HG02588 (cell line): Measurements from ENCODE around the gene TNFRSF13B.
"Not testable (repeated sequence)": the region's sequence is repeated elsewhere in the genome, so short reads cannot be mapped to it uniquely, and the experiment has no call there.

Experiments used
- ATAC-seq: cut with Tn5 transposase; IDR thresholded peaks from one replicate; pipeline ENCODE4 v1.9.1; 2021; ENCODE audit warnings: mild to moderate bottlenecking, moderate library complexity; ENCODE audit not compliant: unreplicated experiment

Gene TNFRSF13B

GRCh38 chr17:16927641-16928321 is 44.1 kb downstream of the TNFRSF13B start:
- ATAC-seq: no peak

GRCh38 chr17:16926571-16927451 is 45.1 kb downstream of the TNFRSF13B start:
- ATAC-seq: no peak

GRCh38 chr17:16926061-16926511 is 45.8 kb downstream of the TNFRSF13B start:
- no peak for ATAC-seq

DNA sequence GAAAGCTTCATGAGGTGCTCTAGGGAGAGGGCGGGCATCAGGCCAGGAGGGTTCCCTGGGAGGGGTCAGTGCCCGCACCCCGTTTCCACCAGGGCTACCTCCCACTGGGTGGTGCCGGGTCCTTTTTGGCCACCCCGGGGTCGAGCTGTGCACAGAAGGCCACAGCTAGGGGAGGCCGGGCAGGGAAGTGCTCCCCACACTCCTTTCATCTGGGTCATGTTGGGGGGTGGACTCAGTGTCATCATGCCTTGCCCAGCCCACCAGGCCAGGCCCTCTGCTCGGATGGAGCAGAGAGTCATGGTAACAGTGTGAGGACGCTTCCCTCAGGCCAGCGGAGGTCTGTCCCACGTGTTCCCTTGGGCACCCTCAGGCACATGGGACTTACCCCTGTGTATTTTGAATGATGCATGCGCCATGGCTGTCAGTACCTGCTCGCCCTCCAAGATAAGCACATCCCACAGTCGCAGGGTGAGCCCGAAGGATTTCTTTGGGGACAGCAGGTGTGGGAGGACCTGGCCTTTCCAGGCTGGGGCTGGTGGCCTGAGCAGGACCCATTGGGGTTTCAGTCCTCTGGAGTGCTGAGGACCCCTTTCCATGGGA is 46.4 kb downstream of the TNFRSF13B start:
- no peak for ATAC-seq

DNA sequence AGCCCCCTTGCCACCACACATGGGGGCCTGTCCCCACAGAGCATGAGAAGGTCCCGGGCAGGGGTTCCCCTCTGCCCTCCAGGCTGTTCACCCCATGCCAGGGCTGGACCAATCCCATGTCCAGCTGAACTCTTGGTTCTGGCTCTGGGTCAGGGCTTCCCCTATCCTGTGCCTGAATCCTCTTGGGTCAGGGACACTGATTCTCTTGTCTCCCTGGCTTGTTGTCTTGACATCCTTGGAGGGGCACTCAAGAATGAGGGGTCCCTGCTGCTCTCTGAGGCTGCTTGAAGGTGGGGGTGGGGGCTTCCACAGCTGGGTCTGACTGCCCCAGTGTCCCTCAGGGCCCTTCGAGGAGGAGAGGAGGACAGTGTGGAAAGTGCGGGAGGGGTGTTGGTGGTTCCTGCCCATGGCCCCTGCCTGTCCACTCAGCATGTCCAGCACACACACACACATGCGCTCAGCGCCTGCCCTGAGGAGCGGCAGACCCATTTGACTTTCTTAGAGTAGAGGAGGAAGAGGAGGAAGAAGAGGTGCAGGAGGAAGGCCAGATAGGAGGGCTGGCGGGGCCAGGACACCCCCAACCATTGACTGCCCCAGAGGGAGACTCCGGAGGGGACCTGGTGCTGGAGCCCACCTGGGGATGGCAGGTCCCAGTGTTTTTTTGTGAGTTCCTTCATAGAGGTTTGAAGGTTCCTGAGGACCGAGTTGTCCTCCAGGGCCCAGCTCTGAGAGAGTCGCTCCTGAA is 47.0 kb downstream of the TNFRSF13B start:
- ATAC-seq: no peak

DNA sequence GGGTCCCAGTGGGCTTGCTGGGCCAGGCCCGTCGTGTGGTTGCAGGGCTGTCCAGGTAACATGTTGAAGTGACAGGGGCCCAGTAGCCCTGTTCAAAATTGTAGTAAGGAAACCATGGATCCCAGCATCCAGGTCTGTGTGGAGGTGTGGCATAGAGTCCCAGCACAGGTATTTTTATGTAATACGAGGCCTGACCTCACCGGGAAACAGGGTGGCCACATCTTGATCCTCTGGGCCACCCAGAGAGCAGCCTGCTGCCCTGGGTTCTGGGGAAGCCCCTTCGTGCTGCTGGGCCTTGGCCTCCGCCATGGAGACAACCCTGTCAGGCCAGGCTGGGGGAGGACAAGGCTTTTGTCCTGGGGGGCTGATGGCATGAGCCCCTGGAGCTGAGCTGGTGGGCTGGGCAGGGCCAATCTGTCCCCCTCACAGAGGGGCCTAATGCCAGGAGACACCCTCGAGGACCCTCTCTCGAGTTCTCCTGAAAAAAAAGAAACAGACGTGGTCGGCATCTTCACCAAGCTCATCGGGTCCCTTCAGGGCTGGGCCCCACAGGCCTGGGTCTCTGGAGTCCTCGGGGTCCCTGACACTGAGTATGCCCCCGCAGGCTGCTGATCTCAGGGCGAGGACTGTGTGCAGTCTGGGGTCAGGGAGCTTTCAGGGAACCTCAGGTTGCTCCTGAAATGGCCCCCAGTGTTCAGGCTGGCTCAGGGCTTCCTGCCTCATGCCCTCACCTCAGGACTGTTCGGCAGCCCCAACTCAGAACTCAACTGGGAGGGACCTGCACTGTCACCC is 47.8 kb downstream of the TNFRSF13B start:
- no peak for ATAC-seq

DNA sequence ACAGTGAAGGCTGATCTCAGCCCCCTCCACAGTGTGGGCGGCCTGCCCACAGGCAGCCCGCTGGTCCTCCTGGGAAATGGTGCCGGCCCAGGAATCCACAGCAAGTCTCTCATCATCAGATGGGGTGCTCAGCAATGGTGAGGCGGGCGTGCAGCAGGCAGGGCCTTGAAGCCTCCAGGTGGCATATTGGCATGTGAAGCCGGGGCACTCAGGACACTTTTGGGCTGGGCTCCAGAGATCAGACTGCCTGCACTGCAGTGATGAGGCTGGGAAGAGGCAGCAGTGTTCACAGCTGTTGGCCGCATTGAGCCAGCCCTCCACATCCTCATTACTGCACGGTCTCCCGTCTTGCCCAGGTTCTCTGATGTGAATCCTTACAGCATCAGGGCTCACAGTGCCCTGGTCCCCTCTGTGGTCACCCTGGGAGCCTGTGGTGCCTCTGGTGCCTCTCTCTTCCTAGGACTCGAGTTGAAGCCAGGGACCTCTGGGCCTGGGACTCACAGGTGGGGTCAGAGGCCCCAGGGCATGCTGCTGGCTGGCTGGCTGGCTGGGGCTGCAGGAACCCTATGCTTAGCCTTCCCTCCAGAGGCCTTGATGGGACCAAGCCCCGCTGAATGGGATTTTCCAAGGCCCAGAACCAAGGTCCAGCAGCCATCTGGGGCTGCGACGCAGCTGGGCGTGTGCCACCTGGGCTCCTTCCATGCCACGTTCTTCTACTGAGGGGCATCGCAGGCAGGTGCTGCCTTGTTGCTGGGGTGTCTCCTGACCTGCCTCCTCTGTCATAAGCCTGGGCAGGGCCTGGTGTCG is 48.6 kb downstream of the TNFRSF13B start:
- ATAC-seq: no peak

DNA sequence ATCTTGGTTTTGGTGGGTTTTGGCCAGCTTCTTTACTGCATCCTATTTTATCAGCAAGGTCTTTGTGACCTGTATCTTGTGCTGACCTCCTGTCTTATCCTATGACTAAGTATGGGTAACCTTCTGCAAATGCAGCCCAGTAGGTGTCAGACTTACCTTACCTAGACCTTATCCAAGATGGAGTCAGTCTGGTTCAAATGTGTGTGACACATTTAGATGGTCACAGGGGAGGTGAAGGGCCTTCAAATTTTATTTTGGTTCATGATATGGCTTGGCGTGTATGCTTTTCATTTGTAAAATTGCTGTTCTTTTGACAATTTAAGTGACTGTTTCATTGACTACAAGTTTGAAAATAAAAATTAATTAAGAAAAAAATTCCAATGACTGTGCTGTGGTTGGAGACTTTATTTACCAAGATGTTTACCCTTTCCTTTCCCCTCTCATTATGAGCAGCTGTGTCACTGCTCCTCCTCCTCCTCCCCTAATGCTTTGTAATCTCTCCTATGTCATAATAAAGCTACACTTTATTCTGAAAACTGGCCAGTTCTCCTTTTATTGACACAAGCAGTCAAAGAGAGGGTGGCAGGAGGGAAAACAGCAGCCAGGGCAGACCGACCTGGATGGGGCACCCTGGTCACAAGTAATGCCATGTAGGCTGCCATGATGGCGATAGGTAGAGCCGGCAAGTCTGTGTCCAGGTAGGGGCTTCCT is 49.4 kb downstream of the TNFRSF13B start:
- ATAC-seq: no peak

GRCh38 chr17:16921451-16921850 is 50.5 kb downstream of the TNFRSF13B start:
- not testable (repeated sequence) for ATAC-seq

DNA sequence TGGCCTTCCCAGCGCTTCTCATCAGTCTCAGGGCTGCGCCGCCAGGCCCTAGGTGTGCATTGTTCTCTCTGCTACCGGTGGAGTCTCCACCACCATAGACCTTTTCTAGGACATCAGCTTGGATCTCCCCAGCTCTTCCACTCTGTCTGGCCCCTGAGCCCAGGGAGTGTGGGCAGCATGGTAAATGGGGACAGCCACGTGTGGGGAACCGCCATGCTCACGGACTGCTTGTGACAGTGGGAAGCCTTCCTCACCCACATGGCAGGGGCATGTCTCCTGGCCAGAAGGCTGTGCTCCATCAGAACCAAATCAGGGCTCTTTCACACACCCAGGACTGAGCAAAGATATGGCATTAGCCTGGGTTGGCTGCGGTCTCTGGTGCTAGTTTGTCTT is 51.3 kb downstream of the TNFRSF13B start:
- no peak for ATAC-seq

- ATAC-seq: no peak
These were observed 52.0 kb downstream of the TNFRSF13B start for GRCh38 chr17:16919663-16920627.

GRCh38 chr17:16918443-16918842 is 53.5 kb downstream of the TNFRSF13B start:
- ATAC-seq: no peak

DNA sequence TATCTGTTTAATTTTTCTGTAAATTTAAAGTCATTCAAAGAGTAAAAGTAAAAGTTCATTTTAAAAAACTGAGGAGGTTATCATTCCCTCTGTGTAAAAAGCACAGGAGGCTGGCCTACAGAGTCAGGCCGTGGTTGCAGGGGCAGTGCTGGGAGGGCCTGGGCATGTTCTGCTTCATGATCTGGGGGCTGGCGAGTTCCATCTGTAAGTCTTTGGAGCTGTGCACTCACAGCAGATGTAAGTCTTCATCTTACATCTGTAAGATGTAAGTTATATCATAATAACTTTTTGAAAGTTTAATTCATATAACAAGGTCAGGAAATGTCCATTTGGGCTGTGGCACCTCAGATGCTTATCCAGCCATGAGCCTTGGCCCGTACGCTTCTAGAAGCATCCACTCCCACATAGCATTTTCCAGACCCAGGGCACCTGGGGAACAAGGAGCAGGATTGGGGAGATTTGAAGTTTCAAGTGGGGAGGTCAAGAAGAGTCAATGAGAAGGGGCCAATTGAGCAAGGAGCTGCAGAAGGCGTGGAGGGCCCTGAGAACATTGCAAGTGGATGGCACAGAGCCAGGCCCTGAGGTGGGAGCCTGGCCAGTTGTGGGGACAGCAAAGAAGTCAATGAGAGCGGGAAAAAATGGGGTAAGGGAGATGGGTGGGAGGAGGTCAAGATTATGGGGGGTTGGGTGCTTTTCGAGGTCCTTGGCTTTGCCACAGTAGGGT is 54.1 kb downstream of the TNFRSF13B start:
- ATAC-seq: no peak

GRCh38 chr17:16916557-16916920 is 55.4 kb downstream of the TNFRSF13B start:
- ATAC-seq: no peak

DNA sequence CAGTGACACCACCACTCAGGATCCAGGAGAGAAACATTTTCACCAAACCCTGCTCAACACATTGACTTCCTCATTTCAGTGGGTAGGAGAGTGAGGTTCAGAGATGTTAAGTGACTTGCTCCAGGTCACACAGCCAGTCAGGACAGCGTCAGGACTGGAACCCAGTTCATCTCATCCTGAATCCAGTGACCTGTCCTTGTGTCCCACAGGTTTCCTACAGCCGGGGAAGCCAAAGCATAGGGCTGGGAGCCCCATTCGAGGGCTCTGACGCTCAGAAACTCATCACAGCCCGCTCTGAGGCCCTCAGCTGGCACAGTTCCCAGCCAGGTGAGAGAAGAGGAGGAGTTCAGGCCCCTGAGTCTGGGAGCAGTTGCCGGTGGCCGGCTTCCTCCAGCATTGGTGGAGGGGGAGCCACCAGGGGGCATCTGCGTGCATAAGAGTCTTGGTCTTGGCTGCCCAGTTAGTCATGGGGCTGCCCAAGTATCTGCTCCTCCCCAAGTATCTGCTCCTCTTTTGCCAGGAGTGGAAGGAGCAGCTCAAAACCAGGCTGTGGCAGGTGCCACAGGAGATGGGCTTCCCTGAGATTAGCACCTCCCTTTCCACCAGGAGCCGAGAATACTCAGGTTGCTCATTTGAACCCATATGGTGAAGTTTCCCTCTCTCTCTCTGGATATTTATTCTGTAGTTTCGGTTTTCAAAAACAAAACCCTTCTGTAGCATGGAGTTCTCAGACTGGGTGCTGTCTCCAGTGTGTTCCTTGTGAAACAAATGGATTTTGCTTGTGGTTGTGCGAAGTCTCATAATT is 56.0 kb downstream of the TNFRSF13B start:
- peak; percentile 64 for ATAC-seq

DNA sequence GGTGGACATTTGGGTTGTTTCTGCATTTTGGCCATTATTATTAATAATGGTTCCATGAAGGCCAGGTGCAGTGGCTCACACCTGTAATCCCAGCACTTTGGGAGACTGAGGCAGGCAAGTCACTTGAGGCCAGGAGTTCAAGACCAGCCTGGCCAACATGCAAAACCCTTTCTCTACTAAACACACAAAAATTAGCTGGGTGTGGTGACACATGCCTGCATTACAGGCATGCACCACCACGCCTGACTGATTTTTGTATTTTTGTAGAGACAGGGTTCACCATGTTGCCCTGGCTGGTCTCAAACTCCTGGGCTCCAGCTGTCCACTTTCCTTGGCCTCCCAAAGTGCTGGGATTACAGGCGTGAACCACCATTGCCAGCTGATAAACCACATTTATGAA is 58.5 kb downstream of the TNFRSF13B start:
- ATAC-seq: no peak
